Ishikawa (cell line): ENCODE data around the gene DNAH9.

Experiments used
- CEBPB ChIP-seq: IDR thresholded peaks from 2 replicates; pipeline ENCODE4 v1.6.1; 2012
- CREB1 ChIP-seq: IDR thresholded peaks from 2 replicates; pipeline ENCODE4 v1.6.1; 2012; ENCODE audit warnings: low read depth
- EGR1 ChIP-seq: IDR thresholded peaks from 2 replicates; pipeline ENCODE4 v1.6.1; 2012
- EP300 ChIP-seq: IDR thresholded peaks from 2 replicates; pipeline ENCODE4 v1.6.1; 2012; ENCODE audit warnings: borderline replicate concordance
- FOXM1 ChIP-seq: IDR thresholded peaks from 2 replicates; pipeline ENCODE4 v1.6.1; 2012; ENCODE audit warnings: low read depth, borderline replicate concordance
- NFIC ChIP-seq: IDR thresholded peaks from 2 replicates; pipeline ENCODE4 v1.6.1; 2012
- RAD21 ChIP-seq: IDR thresholded peaks from 2 replicates; pipeline ENCODE4 v1.6.1; 2012; ENCODE audit warnings: low read depth
- TAF1 ChIP-seq: IDR thresholded peaks from 2 replicates; pipeline ENCODE4 v1.6.1; 2012; ENCODE audit warnings: low read depth, mild to moderate bottlenecking
- TCF12 ChIP-seq: IDR thresholded peaks from 2 replicates; pipeline ENCODE4 v1.6.1; 2012; ENCODE audit warnings: low read depth
- TEAD4 ChIP-seq: IDR thresholded peaks from 2 replicates; pipeline ENCODE4 v1.6.1; 2012
- YY1 ChIP-seq: IDR thresholded peaks from 2 replicates; pipeline ENCODE4 v1.6.1; 2012; ENCODE audit warnings: low read depth
- ZBTB7A ChIP-seq: IDR thresholded peaks from 2 replicates; pipeline ENCODE4 v1.6.1; 2012; ENCODE audit warnings: low read depth
- TF ChIP-seq, protein P1 (sequence below): IDR thresholded peaks from 2 replicates; pipeline ENCODE4 v1.6.1; 2012; ENCODE audit warnings: low read depth, mild to moderate bottlenecking
- TF ChIP-seq, protein P2 (sequence below): IDR thresholded peaks from 2 replicates; pipeline ENCODE4 v1.6.1; 2012
- TF ChIP-seq, protein P3 (sequence below): IDR thresholded peaks from 2 replicates; pipeline ENCODE4 v1.6.1; 2012

DNAH9 gene

DNA sequence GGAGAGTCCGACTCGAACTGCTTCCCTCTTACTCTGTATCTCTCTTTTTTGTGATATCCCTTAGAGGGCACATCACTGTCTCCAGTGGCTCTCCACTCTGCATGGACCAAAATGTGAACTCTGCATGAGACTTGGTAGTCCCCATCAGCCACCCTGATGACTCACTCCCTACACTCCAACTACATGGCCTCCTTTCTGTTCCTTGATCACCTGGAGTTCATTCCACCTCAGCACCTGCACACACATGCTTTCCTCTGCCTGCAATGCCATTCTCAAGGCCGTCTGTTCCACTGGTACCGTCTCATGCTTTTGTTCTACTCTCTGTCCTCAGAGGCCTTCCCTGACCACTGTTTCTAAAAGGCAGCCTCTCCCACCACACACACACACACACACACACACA is 109.3 kb downstream of the DNAH9 start:
- TF ChIP-seq EGR1 (no peak), RAD21 (no peak), YY1 (no peak), CEBPB (no peak), TCF12 (no peak), TEAD4 (no peak), NFIC (no peak), EP300 (no peak), CREB1 (no peak)
- TF ChIP-seq, protein P1, sequence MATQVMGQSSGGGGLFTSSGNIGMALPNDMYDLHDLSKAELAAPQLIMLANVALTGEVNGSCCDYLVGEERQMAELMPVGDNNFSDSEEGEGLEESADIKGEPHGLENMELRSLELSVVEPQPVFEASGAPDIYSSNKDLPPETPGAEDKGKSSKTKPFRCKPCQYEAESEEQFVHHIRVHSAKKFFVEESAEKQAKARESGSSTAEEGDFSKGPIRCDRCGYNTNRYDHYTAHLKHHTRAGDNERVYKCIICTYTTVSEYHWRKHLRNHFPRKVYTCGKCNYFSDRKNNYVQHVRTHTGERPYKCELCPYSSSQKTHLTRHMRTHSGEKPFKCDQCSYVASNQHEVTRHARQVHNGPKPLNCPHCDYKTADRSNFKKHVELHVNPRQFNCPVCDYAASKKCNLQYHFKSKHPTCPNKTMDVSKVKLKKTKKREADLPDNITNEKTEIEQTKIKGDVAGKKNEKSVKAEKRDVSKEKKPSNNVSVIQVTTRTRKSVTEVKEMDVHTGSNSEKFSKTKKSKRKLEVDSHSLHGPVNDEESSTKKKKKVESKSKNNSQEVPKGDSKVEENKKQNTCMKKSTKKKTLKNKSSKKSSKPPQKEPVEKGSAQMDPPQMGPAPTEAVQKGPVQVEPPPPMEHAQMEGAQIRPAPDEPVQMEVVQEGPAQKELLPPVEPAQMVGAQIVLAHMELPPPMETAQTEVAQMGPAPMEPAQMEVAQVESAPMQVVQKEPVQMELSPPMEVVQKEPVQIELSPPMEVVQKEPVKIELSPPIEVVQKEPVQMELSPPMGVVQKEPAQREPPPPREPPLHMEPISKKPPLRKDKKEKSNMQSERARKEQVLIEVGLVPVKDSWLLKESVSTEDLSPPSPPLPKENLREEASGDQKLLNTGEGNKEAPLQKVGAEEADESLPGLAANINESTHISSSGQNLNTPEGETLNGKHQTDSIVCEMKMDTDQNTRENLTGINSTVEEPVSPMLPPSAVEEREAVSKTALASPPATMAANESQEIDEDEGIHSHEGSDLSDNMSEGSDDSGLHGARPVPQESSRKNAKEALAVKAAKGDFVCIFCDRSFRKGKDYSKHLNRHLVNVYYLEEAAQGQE: no peak
- TF ChIP-seq, protein P2, sequence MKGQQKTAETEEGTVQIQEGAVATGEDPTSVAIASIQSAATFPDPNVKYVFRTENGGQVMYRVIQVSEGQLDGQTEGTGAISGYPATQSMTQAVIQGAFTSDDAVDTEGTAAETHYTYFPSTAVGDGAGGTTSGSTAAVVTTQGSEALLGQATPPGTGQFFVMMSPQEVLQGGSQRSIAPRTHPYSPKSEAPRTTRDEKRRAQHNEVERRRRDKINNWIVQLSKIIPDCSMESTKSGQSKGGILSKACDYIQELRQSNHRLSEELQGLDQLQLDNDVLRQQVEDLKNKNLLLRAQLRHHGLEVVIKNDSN: no peak
- TF ChIP-seq, protein P3, sequence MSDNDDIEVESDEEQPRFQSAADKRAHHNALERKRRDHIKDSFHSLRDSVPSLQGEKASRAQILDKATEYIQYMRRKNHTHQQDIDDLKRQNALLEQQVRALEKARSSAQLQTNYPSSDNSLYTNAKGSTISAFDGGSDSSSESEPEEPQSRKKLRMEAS: no peak

DNA sequence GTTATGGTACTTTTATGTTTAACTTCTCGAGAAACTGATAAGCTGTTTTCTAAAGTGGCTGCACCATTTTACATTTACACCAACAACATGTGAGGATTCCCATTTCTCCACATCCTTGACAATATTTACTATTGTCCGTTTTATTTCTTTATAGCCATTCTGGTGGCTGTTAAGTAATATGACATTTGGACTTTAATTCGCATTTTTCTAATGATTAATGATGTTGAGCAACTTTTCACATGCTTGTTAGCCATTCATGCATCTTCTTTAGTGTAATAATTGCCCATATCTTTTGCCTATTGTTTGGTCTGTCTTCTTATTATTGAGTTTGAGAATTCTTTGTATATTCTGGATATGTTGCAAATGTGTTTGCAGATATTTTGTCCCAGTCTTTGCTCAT is 114.2 kb downstream of the DNAH9 start:
- no peak for TF ChIP-seq EP300
- TF ChIP-seq RAD21: no peak
- TF ChIP-seq TAF1: no peak
- no peak for TF ChIP-seq YY1
- TF ChIP-seq, protein P1: no peak
- no peak for TF ChIP-seq TCF12
- TF ChIP-seq CREB1: no peak
- TF ChIP-seq ZBTB7A: no peak
- TF ChIP-seq NFIC: no peak
- TF ChIP-seq, protein P3: no peak
- TF ChIP-seq TEAD4: no peak
- no peak for TF ChIP-seq EGR1
- no peak for TF ChIP-seq FOXM1
- TF ChIP-seq, protein P2: no peak
- no peak for TF ChIP-seq CEBPB

DNA sequence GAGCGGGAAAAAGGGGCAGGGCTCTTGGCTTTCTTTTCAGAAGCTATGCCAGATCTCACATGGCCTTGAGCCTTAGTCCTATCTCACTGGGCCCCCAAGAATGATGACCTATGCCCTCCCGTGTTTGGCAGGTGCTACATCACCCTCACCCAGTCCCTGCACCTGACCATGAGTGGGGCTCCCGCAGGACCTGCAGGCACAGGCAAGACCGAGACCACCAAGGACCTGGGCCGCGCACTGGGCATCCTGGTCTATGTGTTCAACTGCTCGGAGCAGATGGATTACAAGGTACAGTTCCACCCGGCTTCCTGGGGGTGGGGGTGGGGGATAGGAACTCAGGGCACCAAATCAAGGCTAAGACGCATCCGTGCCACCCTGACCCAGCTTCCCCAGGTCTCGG is 120.9 kb downstream of the DNAH9 start:
- TF ChIP-seq, protein P3: no peak
- TF ChIP-seq RAD21 (no peak), FOXM1 (no peak), TAF1 (no peak), YY1 (no peak), EP300 (no peak), TCF12 (no peak), TEAD4 (no peak), NFIC (no peak), CREB1 (no peak)
- TF ChIP-seq, protein P1: no peak

DNA sequence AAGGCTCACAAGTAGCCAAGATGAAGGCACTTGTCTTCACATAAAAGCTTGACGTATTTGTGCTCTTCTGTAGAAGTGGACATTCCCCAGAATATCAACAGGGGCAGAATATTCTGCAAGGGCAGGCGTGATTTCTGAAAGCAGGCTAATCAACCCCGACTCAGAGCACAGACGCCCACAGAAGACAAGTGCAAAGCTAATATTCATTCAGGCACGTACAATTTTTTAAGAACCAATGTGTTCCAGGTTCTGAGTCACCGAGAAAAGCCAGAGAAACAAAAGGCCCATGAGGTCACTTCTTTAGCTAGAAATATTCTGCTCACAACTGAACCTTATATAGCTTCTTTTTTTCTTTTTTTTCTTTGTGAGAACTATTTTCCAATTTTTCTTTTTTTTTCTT is 121.6 kb downstream of the DNAH9 start:
- TF ChIP-seq, protein P1: no peak
- no peak for TF ChIP-seq RAD21
